Mesodermal cell (in vitro differentiated cells): ENCODE data around the gene DAB2.

ENCODE experiments used
- H3K27ac ChIP-seq: 2 replicates; pipeline ENCODE4 v1.7.0; 2013; ENCODE audit warnings: mild to moderate bottlenecking, low read depth, low read length, moderate library complexity; ENCODE audit not compliant: severe bottlenecking
- H3K36me3 ChIP-seq: 2 replicates; pipeline ENCODE4 v1.7.1; 2013; ENCODE audit warnings: mild to moderate bottlenecking, low read length, moderate library complexity; ENCODE audit not compliant: control insufficient read depth, insufficient read depth
- H3K4me1 ChIP-seq: one replicate; pipeline ENCODE4 v1.7.1; 2013; ENCODE audit warnings: mild to moderate bottlenecking, low read length; ENCODE audit not compliant: insufficient read depth, control insufficient read depth, poor library complexity, severe bottlenecking
- H3K4me3 ChIP-seq: 2 replicates; pipeline ENCODE4 v1.7.0; 2013; ENCODE audit warnings: low read length, control low read depth, mild to moderate bottlenecking; ENCODE audit not compliant: insufficient read depth, poor library complexity, severe bottlenecking; ENCODE audit errors: extremely low read depth
- H3K9me3 ChIP-seq: 2 replicates; pipeline ENCODE4 v1.7.1; 2013; ENCODE audit warnings: mild to moderate bottlenecking, low read length, moderate library complexity; ENCODE audit not compliant: control insufficient read depth
- WGBS, 2 experiments: methylation state at CpG; one replicate each; pipeline ENCODE4 v1.1.5; 2013; ENCODE audit warnings: missing lambda C conversion rate in 2 of 2; ENCODE audit not compliant: insufficient coverage in 2 of 2; 5-methylcytosine and 5-hydroxymethylcytosine counted together

The DAB2 gene

GRCh38 chr5:39447968-39448367 lies 23.2 kb upstream of the DAB2 start:
- WGBS, 2 experiments = 93 to 95% methylated on average over 11 of the region's 12 CpGs

GRCh38 chr5:39447059-39447458 lies 22.3 kb upstream of the DAB2 start:
- Histone ChIP-seq H3K27ac (no peak overlapping the region), H3K4me3 (no peak overlapping the region), H3K4me1 (no peaks in the 10 kb centered on the region), H3K36me3 (no peaks in the 10 kb centered on the region), H3K9me3 (no peaks in the 10 kb centered on the region)
- 100% methylated on average over 1 of the region's 3 CpGs; no CpG with 5 or more reads in 1 of the 2 experiments for WGBS, 2 experiments

More at GRCh38 chr5:39447968-39448367, 23.2 kb upstream of the DAB2 start:
- no peaks in the 10 kb centered on the region for H3K36me3 ChIP-seq
- H3K9me3 ChIP-seq = no peaks in the 10 kb centered on the region
- no peak overlapping the region for H3K27ac ChIP-seq
- no peaks in the 10 kb centered on the region for H3K4me1 ChIP-seq
- H3K4me3 ChIP-seq = no peak overlapping the region

GRCh38 chr5:39446231-39446630 lies 21.5 kb upstream of the DAB2 start:
- H3K27ac ChIP-seq = no peak overlapping the region
- H3K9me3 ChIP-seq = no peaks in the 10 kb centered on the region
- H3K4me3 ChIP-seq = no peak overlapping the region
- H3K4me1 ChIP-seq = peaks cover 4% of the 10 kb centered on the region
- WGBS, 2 experiments = 83 to 100% methylated on average over 1 of the region's 3 CpGs
- H3K36me3 ChIP-seq = no peaks in the 10 kb centered on the region

GRCh38 chr5:39443911-39444310 lies 19.1 kb upstream of the DAB2 start:
- no peaks in the 10 kb centered on the region for H3K36me3 ChIP-seq
- H3K27ac ChIP-seq = no peak overlapping the region
- H3K4me3 ChIP-seq = no peak overlapping the region
- WGBS, 2 experiments = 100% methylated on average over 1 of the region's 2 CpGs; no CpG with 5 or more reads in 1 of the 2 experiments
- H3K9me3 ChIP-seq = no peaks in the 10 kb centered on the region
- H3K4me1 ChIP-seq = peaks cover 7% of the 10 kb centered on the region

- no CpG with 5 or more reads among the region's 3 CpGs for WGBS, 2 experiments
- H3K4me1 ChIP-seq = peaks cover 7% of the 10 kb centered on the region
- H3K27ac ChIP-seq = no peak overlapping the region
- H3K36me3 ChIP-seq = no peaks in the 10 kb centered on the region
- no peaks in the 10 kb centered on the region for H3K9me3 ChIP-seq
- H3K4me3 ChIP-seq = no peak overlapping the region
These were observed 18.2 kb upstream of the DAB2 start for GRCh38 chr5:39442991-39443390.

GRCh38 chr5:39441838-39442237 lies 17.1 kb upstream of the DAB2 start:
- 60 to 80% methylated on average over 1 of the region's 2 CpGs for WGBS, 2 experiments
- Histone ChIP-seq H3K4me3 (no peak overlapping the region), H3K9me3 (no peaks in the 10 kb centered on the region), H3K27ac (no peak overlapping the region), H3K36me3 (no peaks in the 10 kb centered on the region), H3K4me1 (peaks cover 11% of the 10 kb centered on the region)

GRCh38 chr5:39440958-39441624 lies 16.3 kb upstream of the DAB2 start:
- WGBS, 2 experiments = no CpG with 5 or more reads among the region's 2 CpGs
- H3K4me1 ChIP-seq = peaks cover 11% of the 10 kb centered on the region
- no peak overlapping the region for H3K4me3 ChIP-seq
- H3K36me3 ChIP-seq = no peaks in the 10 kb centered on the region
- no peaks in the 10 kb centered on the region for H3K9me3 ChIP-seq
- no peak overlapping the region for H3K27ac ChIP-seq

GRCh38 chr5:39440192-39440957 lies 15.6 kb upstream of the DAB2 start:
- WGBS, 2 experiments = 100% methylated on average over 1 of the region's 3 CpGs; no CpG with 5 or more reads in 1 of the 2 experiments
- no peak overlapping the region for H3K27ac ChIP-seq
- peaks cover 11% of the 10 kb centered on the region for H3K4me1 ChIP-seq
- H3K4me3 ChIP-seq = no peak overlapping the region
- H3K36me3 ChIP-seq = no peaks in the 10 kb centered on the region
- H3K9me3 ChIP-seq = no peaks in the 10 kb centered on the region

GRCh38 chr5:39439582-39440162 lies 14.9 kb upstream of the DAB2 start:
- Histone ChIP-seq H3K36me3 (no peaks in the 10 kb centered on the region), H3K4me1 (peaks cover 11% of the 10 kb centered on the region), H3K9me3 (no peaks in the 10 kb centered on the region), H3K4me3 (no peak overlapping the region), H3K27ac (no peak overlapping the region)
- 100% methylated on average over 1 to 2 of the region's 3 CpGs for WGBS, 2 experiments

- Histone ChIP-seq H3K27ac (no peak overlapping the region), H3K4me3 (no peak overlapping the region), H3K9me3 (no peaks in the 10 kb centered on the region), H3K4me1 (peaks cover 11% of the 10 kb centered on the region), H3K36me3 (no peaks in the 10 kb centered on the region)
- no CpG with 5 or more reads among the region's 1 CpG for WGBS, 2 experiments
These were observed 12.7 kb upstream of the DAB2 start for GRCh38 chr5:39437467-39437866.
